Ovary (tissue), 3 donors: ENCODE data around the gene NFASC.

Experiments used
- CTCF ChIP-seq, 3 donors: fragments of 450-650 bp in 2 of 3; fragments of 200-600 bp in 1 of 3; IDR thresholded peaks; one replicate each; pipeline versions ENCODE4 v1.5.1 to v1.8.0; 2016 to 2022; ENCODE audit warnings: antibody characterized with exemption in 3 of 3, mild to moderate bottlenecking in 1 of 3
- EP300 ChIP-seq: sonication (generic); formaldehyde crosslinking; IDR thresholded peaks from one replicate; pipeline ENCODE4 v1.6.1; 2017; ENCODE audit warnings: antibody characterized with exemption
- POLR2A ChIP-seq: fragments of 450-650 bp; IDR thresholded peaks from one replicate; pipeline ENCODE4 v1.6.1; 2017; ENCODE audit warnings: antibody characterized with exemption, mild to moderate bottlenecking, moderate library complexity
- donor health status: DM: no; HTN: no; CAD: no.

- TF ChIP-seq CTCF (IDR thresholded peaks at IDR 0.05) (no peak), POLR2A (no peak), EP300 (no peak)
These were observed 61.3 kb downstream of the NFASC start for GRCh38 chr1:204931768-204932572.
